ENCODE results near the gene DCST2.

The DCST2 gene

GRCh38 chr1:155023627-155024026 lies 10.0 kb downstream of the DCST2 start:
- no peak for DNase-seq

- no peak for DNase-seq
Observed at GRCh38 chr1:155022927-155023236, 10.7 kb downstream of the DCST2 start.

DNA sequence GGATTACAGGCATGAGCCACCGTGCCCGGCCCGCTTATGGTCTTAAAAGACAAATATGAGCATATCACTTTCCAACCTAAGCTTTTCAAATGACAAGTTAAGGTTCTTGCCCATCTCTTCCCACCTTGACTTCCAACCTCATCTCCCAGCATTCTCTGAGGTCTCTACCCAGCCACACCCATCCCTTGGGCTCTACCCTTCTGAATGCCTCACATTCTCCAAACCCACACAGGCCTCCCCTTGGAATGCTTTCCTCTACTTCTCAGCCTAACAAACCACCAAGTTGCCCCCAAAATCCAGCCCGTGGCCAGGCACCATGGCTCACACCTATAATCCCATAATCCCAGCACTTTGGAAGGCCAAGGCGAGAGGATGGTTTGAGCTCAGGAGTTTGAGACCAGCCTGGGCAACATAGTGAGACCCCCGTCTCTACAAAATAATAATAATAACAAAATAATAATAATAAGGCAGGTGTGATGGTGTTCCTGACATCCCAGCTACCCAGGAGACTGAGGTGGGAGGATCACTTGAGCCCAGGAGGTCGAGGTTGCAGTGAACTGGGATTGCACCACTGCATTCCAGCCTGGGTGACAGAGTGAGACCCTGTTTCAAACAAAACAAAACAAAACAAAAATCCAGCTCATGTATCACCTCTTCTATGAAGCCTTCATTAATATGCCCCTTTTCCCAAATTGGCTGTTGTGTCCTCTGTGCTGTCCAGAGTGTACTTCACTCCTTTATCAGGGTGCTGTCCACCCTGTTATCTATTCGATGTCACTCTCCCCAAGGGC lies 11.2 kb downstream of the DCST2 start:
- DNase-seq, result no peak

GRCh38 chr1:155019377-155020245 lies 14.0 kb downstream of the DCST2 start:
- no peak for DNase-seq

GRCh38 chr1:155018617-155019348 lies 14.8 kb downstream of the DCST2 start:
- no peak for DNase-seq

DNA sequence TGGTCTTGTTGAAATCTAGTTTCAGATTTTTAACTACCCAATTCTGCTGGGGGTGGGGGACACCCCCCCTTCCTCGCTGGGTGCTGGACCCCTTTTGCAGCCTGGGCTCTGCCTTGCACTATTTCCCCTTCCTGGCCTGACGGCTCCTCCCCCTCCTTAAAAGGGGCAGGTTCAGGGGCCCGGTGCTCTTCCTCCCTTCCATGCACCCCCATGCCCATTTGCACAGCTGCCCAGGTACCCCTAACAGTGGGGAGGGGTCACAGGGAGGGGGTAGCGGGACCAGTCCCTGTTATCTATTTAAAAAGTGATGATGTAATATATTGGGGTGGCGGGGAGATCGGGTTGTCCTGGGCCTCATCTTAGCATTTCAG lies 15.7 kb downstream of the DCST2 start:
- DNase-seq, result no peak

GRCh38 chr1:155017041-155017945 lies 16.3 kb downstream of the DCST2 start:
- peak; percentile 96 for DNase-seq

- DNase-seq, result no peak
Observed at GRCh38 chr1:155016231-155016831, 17.2 kb downstream of the DCST2 start.

- no peak for DNase-seq
Observed at GRCh38 chr1:155015527-155016230, 17.9 kb downstream of the DCST2 start.

- DNase-seq, result no peak
Observed at GRCh38 chr1:155014709-155015508, 18.7 kb downstream of the DCST2 start.

DNA sequence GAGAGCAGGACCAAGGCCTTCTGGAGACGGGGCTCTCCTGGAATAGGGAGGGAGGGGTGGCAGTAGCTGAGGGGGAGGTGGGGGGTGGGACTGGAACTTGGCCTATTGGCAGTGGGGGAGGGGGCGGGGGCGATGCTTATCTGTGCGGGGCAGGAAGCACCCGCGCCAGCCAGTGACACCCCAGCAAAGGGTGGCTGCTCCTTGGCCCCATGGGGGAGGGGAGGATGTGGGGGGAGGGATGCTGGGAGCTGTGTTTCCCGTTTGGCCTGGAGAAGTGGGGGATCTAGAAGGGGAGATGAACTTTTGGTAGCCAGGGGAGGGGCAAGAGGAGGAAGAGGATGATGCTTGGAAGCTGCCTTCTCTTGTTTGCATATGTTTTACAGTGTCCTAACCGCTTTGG lies 19.9 kb downstream of the DCST2 start:
- DNase-seq, result peak; percentile 82

DNA sequence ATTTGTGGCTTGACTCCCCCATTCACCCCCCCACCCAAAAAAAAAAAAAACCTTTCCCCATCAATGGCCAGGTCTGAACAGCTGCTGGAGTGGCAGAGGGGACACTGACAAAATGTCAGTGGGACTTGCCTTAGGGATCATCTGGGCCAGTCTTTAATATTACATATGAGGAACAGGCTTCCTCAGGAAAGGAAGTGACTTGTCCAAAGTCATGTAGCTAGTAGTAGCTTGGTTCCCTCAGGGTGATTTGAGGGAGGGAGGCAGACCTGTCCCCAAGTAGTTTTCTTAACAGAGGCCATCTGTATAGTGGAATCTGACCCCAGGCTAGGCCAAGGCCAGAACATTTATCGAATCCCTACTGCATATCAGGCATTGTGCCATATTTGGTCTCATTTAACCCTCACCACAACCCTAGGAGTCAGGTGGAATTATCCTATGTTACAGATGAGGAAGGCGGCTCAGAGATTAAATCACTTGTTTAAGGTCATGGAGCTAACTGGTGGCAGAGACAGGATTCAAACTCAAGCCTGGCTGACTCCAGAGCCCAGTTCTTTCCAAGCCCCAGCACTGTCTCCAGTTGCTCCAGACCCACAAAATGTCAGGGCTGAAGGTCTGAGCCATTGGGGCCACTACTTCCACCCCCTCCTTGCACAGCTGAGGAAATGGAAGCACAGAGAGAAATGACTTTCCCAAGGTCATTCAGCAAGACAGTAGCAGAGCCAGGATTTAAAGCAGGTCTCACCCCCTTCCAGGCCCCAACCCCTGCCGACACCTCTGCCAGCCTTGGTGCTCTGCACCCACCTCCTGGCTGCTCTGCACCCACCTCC lies 20.6 kb downstream of the DCST2 start:
- no peak for DNase-seq

- DNase-seq, result peak; percentile 80
Observed at GRCh38 chr1:155012026-155012546, 21.5 kb downstream of the DCST2 start.

DNA sequence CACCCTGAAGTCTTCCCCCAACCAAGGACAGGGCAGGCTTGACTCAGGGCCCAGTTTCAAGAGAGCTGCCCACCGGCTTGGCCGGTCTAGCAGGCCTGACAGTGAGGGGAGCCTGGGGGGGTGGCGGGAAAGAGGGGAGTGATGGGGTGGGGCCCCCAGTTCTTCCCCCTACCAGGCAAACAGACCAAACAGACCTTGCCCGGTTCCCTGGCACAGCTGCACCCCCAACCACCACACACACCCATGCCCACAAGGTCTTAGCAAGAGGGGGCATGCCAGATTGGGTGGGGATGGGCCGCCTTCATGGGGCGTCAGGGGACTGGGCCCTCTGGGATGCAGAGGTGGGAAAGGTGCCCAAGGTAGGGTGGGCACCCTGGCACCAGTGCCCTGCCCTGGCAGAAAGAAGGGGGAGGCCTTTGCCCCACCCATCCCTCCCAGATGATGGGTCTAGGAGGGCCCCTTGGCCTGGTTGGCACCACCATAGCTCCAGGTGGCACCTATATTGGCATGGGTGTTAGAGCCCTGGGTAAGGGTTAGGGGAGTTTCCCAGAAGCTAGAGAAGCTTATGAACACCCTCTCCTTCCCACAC lies 22.1 kb downstream of the DCST2 start:
- DNase-seq, result no peak

- no peak for DNase-seq
Observed at GRCh38 chr1:155011004-155011416, 22.6 kb downstream of the DCST2 start.

DNA sequence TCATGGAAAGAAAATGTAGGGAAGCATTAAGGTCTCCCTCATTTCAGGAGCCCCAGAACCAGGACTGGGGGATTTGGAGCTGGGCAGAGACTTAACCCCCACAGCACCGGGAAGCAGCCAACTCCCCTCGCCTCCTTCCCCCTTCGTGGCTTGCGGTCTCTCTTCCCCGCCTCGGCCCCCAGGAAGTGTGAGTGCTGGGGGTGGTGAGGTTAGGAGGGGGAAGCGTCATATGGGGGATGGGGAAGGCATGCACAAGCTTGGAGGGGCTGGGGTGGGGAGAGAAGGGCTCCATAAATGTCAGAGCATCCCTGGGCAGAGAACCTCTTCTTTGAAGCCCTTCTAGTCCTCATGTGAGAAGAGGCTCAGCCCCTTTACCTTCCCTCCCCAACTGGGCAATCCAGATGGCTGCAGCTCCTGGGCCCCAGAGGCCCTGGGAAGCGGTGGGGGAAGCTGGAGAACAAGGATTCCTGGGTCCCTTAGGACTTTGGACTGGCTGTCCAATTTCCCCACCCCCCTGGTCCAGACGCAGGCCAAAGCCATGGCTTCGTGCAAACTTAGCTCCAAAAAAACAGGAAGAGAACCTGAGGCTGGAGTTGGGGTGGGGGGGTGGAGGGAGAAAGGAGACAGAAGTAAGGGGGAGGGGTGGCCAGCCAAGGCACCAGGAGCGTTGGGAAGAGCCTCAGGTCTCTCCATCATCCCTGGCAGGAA lies 23.2 kb downstream of the DCST2 start:
- DNase-seq, result peak; percentile 75

DNA sequence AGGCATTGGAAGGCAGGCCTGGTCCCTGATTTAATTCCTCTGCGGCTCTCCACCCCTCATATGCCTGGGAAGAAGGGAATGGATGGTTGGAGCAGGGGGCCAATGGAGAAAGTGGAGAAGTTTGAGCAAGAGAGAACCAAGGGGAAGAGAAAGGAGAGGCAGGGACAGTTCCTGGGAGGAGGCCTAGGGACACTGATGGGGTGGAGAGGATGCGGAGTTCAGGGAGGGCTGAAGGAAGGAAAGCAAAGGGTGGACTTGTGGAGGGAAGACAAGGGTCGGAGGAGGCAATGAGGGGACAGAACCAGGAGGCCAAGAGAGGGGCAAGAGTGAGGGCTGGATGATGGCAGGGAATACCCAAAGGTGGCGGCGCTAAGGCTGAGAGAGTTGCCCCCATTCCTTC lies 23.8 kb downstream of the DCST2 start:
- no peak for DNase-seq

DNA sequence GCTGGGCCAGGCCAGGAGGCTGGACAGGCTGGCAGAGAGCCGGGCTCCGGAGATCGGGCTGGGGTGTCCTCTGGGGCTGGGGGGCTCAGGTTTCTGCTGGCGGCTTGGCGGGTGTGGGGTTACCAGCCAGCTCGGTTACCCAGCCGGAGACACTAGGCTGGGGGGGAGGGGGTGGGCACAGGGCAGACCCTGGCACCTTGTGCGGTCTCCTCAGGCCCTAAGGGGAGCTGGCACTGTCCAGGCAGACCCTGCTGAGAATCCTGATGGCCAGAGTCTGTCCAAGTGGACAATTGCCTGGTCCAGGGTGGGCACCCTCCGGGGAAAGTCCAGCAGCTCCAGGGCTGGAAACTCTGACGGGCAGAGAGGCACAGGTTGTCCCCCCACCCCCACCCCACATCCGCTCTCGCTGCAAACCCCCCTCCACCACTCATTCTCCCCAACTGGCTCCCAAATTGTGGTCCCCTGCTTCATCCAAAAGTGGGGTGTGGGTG lies 24.3 kb downstream of the DCST2 start:
- peak; percentile 78 for DNase-seq
